Astrocyte of the cerebellum (primary cell): ENCODE measurements around the gene RPS6KA5.

ENCODE experiments used
- DNase-seq: peaks from one replicate; pipeline ENCODE4 v3.0.0-alpha.2; 2011; ENCODE audit warnings: low read depth
- H3K4me3 ChIP-seq: 2 replicates; pipeline ENCODE4 v1.5.1; 2011; ENCODE audit warnings: mild to moderate bottlenecking, low read depth, low read length, moderate library complexity
- CTCF ChIP-seq: IDR thresholded peaks from 2 replicates; pipeline ENCODE4 v1.5.1; 2012; ENCODE audit warnings: low read length, low read depth, moderate library complexity, mild to moderate bottlenecking; ENCODE audit errors: missing control alignments
- in situ Hi-C: cut with HindIII; loops from 2 replicates; pipeline ENCODE4 v1.10.0; 2017; ENCODE audit warnings: low sequenced_read_pairs

The RPS6KA5 gene

GRCh38 chr14:90890322-90891020 is 170.0 kb downstream of the RPS6KA5 start:
- no peak overlapping the region for H3K4me3 ChIP-seq
- no peak for TF ChIP-seq CTCF
- DNase-seq = no peak
- in situ Hi-C loops = no loop called here

DNA sequence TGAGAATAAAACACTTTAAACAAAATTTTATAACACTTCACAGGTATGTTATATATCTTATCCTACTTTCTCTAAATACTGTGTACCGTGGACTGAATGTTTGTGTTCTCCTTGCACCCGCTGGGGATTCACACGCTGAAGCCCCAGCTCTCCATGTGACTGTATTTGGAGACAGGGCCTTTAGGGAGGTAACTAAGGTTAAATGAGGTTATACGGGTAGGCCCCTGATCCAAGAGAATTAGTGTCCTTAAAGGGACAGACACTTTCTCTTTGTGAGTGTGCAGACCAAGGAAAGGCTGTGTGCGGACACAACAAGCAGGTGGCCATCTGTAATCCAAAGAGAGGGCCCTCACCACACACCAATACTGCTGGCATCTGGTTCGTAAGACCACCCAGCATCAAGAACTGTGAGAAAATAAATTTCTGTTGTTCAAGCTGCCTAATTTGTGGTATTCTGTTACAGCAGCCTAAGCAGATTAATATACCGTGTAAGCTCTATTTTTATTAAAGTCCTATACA is 174.1 kb downstream of the RPS6KA5 start:
- no peak for DNase-seq
- no peak for TF ChIP-seq CTCF
- in situ Hi-C loops = no loop called here
- H3K4me3 ChIP-seq = no peak overlapping the region

- in situ Hi-C loops = no loop called here
- DNase-seq = no peak
- no peak overlapping the region for H3K4me3 ChIP-seq
- no peak for TF ChIP-seq CTCF
Measured at GRCh38 chr14:90883782-90884181, 176.7 kb downstream of the RPS6KA5 start.

DNA sequence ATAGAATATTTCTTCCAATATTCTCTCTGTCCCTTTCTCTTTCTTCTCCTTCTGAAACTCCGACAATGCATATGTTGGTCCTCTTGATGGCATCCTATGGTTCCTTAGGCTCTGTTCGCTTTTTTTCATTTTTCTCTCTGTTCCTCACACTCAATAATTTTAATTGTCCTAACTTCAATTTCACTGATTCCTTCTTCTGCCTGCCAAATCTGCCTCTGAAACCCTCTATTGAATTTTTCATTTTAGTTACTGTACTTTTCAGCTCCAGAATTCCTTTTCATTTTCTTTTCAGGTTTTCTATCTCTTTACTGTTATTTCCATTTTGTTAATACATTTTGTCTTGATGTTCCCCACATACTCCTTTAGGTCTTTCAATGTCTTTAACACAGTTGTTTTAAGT is 177.2 kb downstream of the RPS6KA5 start:
- in situ Hi-C loops = no loop called here
- no peak for DNase-seq
- TF ChIP-seq CTCF = no peak
- H3K4me3 ChIP-seq = no peak overlapping the region

GRCh38 chr14:90880282-90880681 is 180.2 kb downstream of the RPS6KA5 start:
- in situ Hi-C loops = no loop called here
- DNase-seq = no peak
- no peak for TF ChIP-seq CTCF
- H3K4me3 ChIP-seq = no peak overlapping the region

GRCh38 chr14:90874599-90874998 is 185.8 kb downstream of the RPS6KA5 start:
- no peak for DNase-seq
- no peak for TF ChIP-seq CTCF
- in situ Hi-C loops = no loop called here
- no peak overlapping the region for H3K4me3 ChIP-seq
